SK-N-SH (cell line): Measurements from ENCODE around the gene BSN. TPM values are rescaled to one million over a fixed set of nuclear protein-coding genes. Genes with fewer than 3 reads are reported as not detected.

ENCODE experiments used
- CTCF ChIA-PET: fragments of 300-600, 350-600 bp; formaldehyde crosslinking; extraction: SDS; loops from one replicate; lab custom pipeline; 2021; lab: Yijun Ruan, JAX
- POLR2A ChIA-PET: fragments of 350-600 bp; sonication (Branson Sonifier 250); formaldehyde crosslinking; extraction: SDS; loops from one replicate; lab custom pipeline; 2020; ENCODE audit warnings: antibody characterized with exemption, inconsistent platforms; lab: Yijun Ruan, JAX
- DNase-seq: peaks from one replicate; pipeline ENCODE4 v3.0.0; 2012
- H2AFZ ChIP-seq: fragments of 200-600 bp; sonication (generic); 2 replicates; pipeline ENCODE4 v1.8.1; 2016; ENCODE audit warnings: antibody characterized with exemption, mild to moderate bottlenecking, low read depth
- H3F3A ChIP-seq: fragments of 200-600 bp; sonication (generic); replicated peaks from 2 replicates; pipeline ENCODE3; 2016; ENCODE audit warnings: antibody characterized with exemption, mild to moderate bottlenecking; ENCODE audit not compliant: insufficient read depth
- H3K27ac ChIP-seq, 2 experiments: fragments of 200-500 bp in 1 of 2; fragments of 200-600 bp in 1 of 2; sonication (Bioruptor generic) in 1 of 2; sonication (generic), shearing (Covaris generic) in 1 of 2; 2 replicates each; pipeline versions ENCODE4 v1.5.1 to v1.6.1; 2014 to 2016; ENCODE audit warnings: low read depth in 2 of 2, inconsistent platforms in 1 of 2, low read length in 1 of 2, mild to moderate bottlenecking in 1 of 2, mixed read lengths in 1 of 2
- H3K27me3 ChIP-seq: fragments of 200-600 bp; sonication (generic), shearing (Covaris generic); 2 replicates; pipeline ENCODE4 v1.6.1; 2016; ENCODE audit warnings: mixed run types; ENCODE audit not compliant: insufficient read depth
- H3K36me3 ChIP-seq, 2 experiments: fragments of 200-500 bp in 1 of 2; fragments of 200-600 bp in 1 of 2; sonication (Bioruptor generic) in 1 of 2; sonication (generic) in 1 of 2; replicated peaks in 1 of 2; 2 replicates each; pipeline versions ENCODE3 to v1.5.1; 2014 to 2016; ENCODE audit warnings: low read length in 1 of 2, mild to moderate bottlenecking in 1 of 2; ENCODE audit not compliant: insufficient read depth in 2 of 2, control insufficient read depth in 1 of 2
- H3K4me1 ChIP-seq, 2 experiments: fragments of 200-500 bp in 1 of 2; fragments of 200-600 bp in 1 of 2; sonication (Bioruptor generic) in 1 of 2; sonication (generic), shearing (Covaris generic) in 1 of 2; 2 replicates each; pipeline versions ENCODE4 v1.5.1 to v1.6.1; 2014 to 2016; ENCODE audit warnings: low read depth in 1 of 2, low read length in 1 of 2, mixed run types in 1 of 2; ENCODE audit not compliant: insufficient read depth in 2 of 2, control insufficient read depth in 1 of 2
- H3K4me2 ChIP-seq: fragments of 200-600 bp; sonication (generic), shearing (Covaris generic); 2 replicates; pipeline ENCODE4 v1.6.1; 2017; ENCODE audit warnings: mixed run types
- H3K4me3 ChIP-seq, 2 experiments: fragments of 200-500 bp in 1 of 2; fragments of 200-600 bp in 1 of 2; sonication (Bioruptor generic) in 1 of 2; sonication (generic), shearing (Covaris generic) in 1 of 2; 2 replicates each; pipeline versions ENCODE4 v1.5.1 to v1.8.1; 2014 to 2016; ENCODE audit warnings: low read depth in 2 of 2, inconsistent platforms in 1 of 2, low read length in 1 of 2, mild to moderate bottlenecking in 1 of 2, mixed read lengths in 1 of 2, moderate library complexity in 1 of 2
- H3K79me2 ChIP-seq: fragments of 200-600 bp; sonication (generic); 2 replicates; pipeline ENCODE4 v1.8.1; 2017; ENCODE audit warnings: mild to moderate bottlenecking; ENCODE audit not compliant: insufficient read depth
- H3K9ac ChIP-seq: fragments of 200-600 bp; sonication (generic); 2 replicates; pipeline ENCODE4 v1.6.1; 2017; ENCODE audit warnings: mixed run types
- H3K9me2 ChIP-seq: fragments of 200-600 bp; sonication (generic); 2 replicates; pipeline ENCODE4 v1.6.1; 2017; ENCODE audit warnings: mixed run types
- H3K9me3 ChIP-seq: fragments of 200-600 bp; sonication (generic); 2 replicates; pipeline ENCODE4 v1.6.1; 2017; ENCODE audit warnings: mixed run types, mild to moderate bottlenecking, moderate library complexity
- H4K20me1 ChIP-seq: fragments of 200-600 bp; sonication (generic); 2 replicates; pipeline ENCODE4 v1.6.1; 2017; ENCODE audit warnings: mild to moderate bottlenecking, mixed run types; ENCODE audit not compliant: insufficient read depth
- CHD2 ChIP-seq: fragments of 150-350 bp; IDR thresholded peaks from 2 replicates; pipeline ENCODE4 v1.6.1; 2018; ENCODE audit warnings: low read length; ENCODE audit not compliant: partially characterized antibody
- CTCF ChIP-seq: fragments of 200-600 bp; sonication (generic); IDR thresholded peaks from 2 replicates; pipeline ENCODE4 v1.6.1; 2017; ENCODE audit warnings: antibody characterized with exemption, mild to moderate bottlenecking, moderate library complexity
- FOSL2 ChIP-seq: IDR thresholded peaks from 2 replicates; pipeline ENCODE4 v1.4.0; 2012; ENCODE audit warnings: low read depth, mild to moderate bottlenecking, moderate library complexity, borderline replicate concordance
- GABPA ChIP-seq: IDR thresholded peaks from 2 replicates; pipeline ENCODE4 v1.4.0; 2012; ENCODE audit warnings: low read depth, mild to moderate bottlenecking
- IRF3 ChIP-seq: fragments of 150-350 bp; IDR thresholded peaks from 2 replicates; pipeline ENCODE4 v1.6.1; 2016; ENCODE audit warnings: mild to moderate bottlenecking, low read depth, low read length
- JUND ChIP-seq: IDR thresholded peaks from 2 replicates; pipeline ENCODE4 v1.4.0; 2012
- MAX ChIP-seq: IDR thresholded peaks from 2 replicates; pipeline ENCODE4 v1.4.0; 2012; ENCODE audit warnings: low read depth
- NFIC ChIP-seq: IDR thresholded peaks from 2 replicates; pipeline ENCODE4 v1.4.0; 2012; ENCODE audit warnings: borderline replicate concordance
- NRF1 ChIP-seq: IDR thresholded peaks from 2 replicates; pipeline ENCODE4 v1.6.1; 2012; ENCODE audit warnings: low read depth, mild to moderate bottlenecking, low read length
- POLR2AphosphoS5 ChIP-seq: IDR thresholded peaks from 2 replicates; pipeline ENCODE4 v1.6.1; 2012; ENCODE audit warnings: low read depth, low read length
- RXRA ChIP-seq: IDR thresholded peaks from 2 replicates; pipeline ENCODE4 v1.4.0; 2012; ENCODE audit warnings: low read depth, mild to moderate bottlenecking, borderline replicate concordance
- SIN3A ChIP-seq: IDR thresholded peaks from 2 replicates; pipeline ENCODE4 v1.6.1; 2012; ENCODE audit warnings: low read depth, mild to moderate bottlenecking, low read length, moderate library complexity, borderline replicate concordance
- USF1 ChIP-seq: IDR thresholded peaks from 2 replicates; pipeline ENCODE4 v1.4.0; 2012; ENCODE audit warnings: low read depth, borderline replicate concordance
- USF2 ChIP-seq: fragments of 150-350 bp; IDR thresholded peaks from 2 replicates; pipeline ENCODE4 v1.6.1; 2017; ENCODE audit warnings: antibody characterized with exemption, low read length, low read depth, borderline replicate concordance
- YY1 ChIP-seq: IDR thresholded peaks from 2 replicates; pipeline ENCODE4 v1.4.0; 2012; ENCODE audit warnings: low read depth, mild to moderate bottlenecking
- ZBTB33 ChIP-seq: IDR thresholded peaks from 2 replicates; pipeline ENCODE4 v1.4.0; 2012; ENCODE audit warnings: low read depth, borderline replicate concordance
- WGBS: methylation state at CpG from one replicate; pipeline ENCODE4 v1.1.6; 2017; ENCODE audit warnings: low lambda C conversion rate; 5-methylcytosine and 5-hydroxymethylcytosine counted together
- polyA plus RNA-seq, 3 experiments: library from polyadenylated mRNA; depleted of rRNA; stranded (reverse); fragments of >200 nt; gene quantifications; 2 replicates each; pipeline ENCODE4 v1.2.3, GENCODE V29; 2012

The BSN gene
- polyA plus RNA-seq, 1 of the 3 experiments (the other 2 are of a cell fraction): 0.07 TPM

- Histone ChIP-seq H3K4me2 (no peak overlapping the region), H3K27me3 (no peaks in the 10 kb centered on the region), H3K79me2 (no peaks in the 10 kb centered on the region), H3K27ac (no peak overlapping the region; a peak in 1 of 4 replicates), H3K4me1 (peaks cover 0 to 9% of the 10 kb centered on the region in 2 experiments; a peak in 1 of 4 replicates), H3K9me2 (no peaks in the 10 kb centered on the region)
- CTCF ChIA-PET: interaction anchor here (1.8 to 3.5 kb wide), 2 partner anchors 24 to 108 kb away, joined by 7 to 19 read pairs; no protein-coding TSS in a partner anchor
- no peak for TF ChIP-seq CTCF
- TF ChIP-seq USF2: no peak
- no peak for TF ChIP-seq JUND
- no peak for TF ChIP-seq MAX
- no peak for TF ChIP-seq FOSL2
- TF ChIP-seq POLR2AphosphoS5: no peak
- no peak for TF ChIP-seq NRF1
- no peak for TF ChIP-seq YY1
- TF ChIP-seq, all 33 proteins: peak for 0
- Histone ChIP-seq H3K36me3 (no peaks in the 10 kb centered on the region), H3K9ac (no peak overlapping the region), H4K20me1 (no peaks in the 10 kb centered on the region), H3K9me3 (no peaks in the 10 kb centered on the region), H3F3A (no peaks in the 10 kb centered on the region), H3K4me3 (no peak overlapping the region), H2AFZ (no peak overlapping the region)
- WGBS: 75% methylated on average over 2 of the region's 2 CpGs
- no peak for DNase-seq
- POLR2A ChIA-PET: no interaction called here
Measured at GRCh38 chr3:49647741-49648140, 93.5 kb downstream of the BSN start.

GRCh38 chr3:49648354-49649019 lies 94.2 kb downstream of the BSN start:
- H2AFZ ChIP-seq: no peak overlapping the region
- H3K9ac ChIP-seq: no peak overlapping the region
- H4K20me1 ChIP-seq: no peaks in the 10 kb centered on the region
- POLR2A ChIA-PET: no interaction called here
- H3K4me1 ChIP-seq: peaks cover 0 to 9% of the 10 kb centered on the region in 2 experiments; a peak in 1 of 4 replicates
- no peaks in the 10 kb centered on the region for H3F3A ChIP-seq
- H3K9me3 ChIP-seq: no peaks in the 10 kb centered on the region
- CTCF ChIA-PET: interaction anchor here (1.8 to 3.5 kb wide), 2 partner anchors 23 to 109 kb away, joined by 7 to 19 read pairs; no protein-coding TSS in a partner anchor
- H3K36me3 ChIP-seq: no peaks in the 10 kb centered on the region
- H3K9me2 ChIP-seq: no peaks in the 10 kb centered on the region
- no peak for DNase-seq
- no peak overlapping the region for H3K4me2 ChIP-seq
- H3K27ac ChIP-seq: no peak overlapping the region; a peak in 1 of 4 replicates
- H3K79me2 ChIP-seq: no peaks in the 10 kb centered on the region
- H3K27me3 ChIP-seq: no peaks in the 10 kb centered on the region
- no peak overlapping the region for H3K4me3 ChIP-seq
- 67% methylated on average over 1 of the region's 3 CpGs for WGBS
- TF ChIP-seq ZBTB33 (no peak), IRF3 (no peak), CHD2 (no peak), GABPA (no peak), NFIC (no peak), USF1 (no peak), RXRA (no peak), JUND (no peak), CTCF (no peak), SIN3A (no peak), MAX (no peak)
